Activated CD8-positive, alpha-beta memory T cell treated with anti-CD3 and anti-CD28 coated beads, Interleukin-2, amount 50 U/mL, for 24 hours (primary cell): Measurements from ENCODE around the gene C2CD4D.
A peak's percentile ranks its signal among the peaks of the same experiment; 100 is the strongest.

Source experiments
- DNase-seq: peaks from one replicate; pipeline ENCODE4 v3.0.0-alpha.2; 2020; ENCODE audit errors: extremely low read depth

The C2CD4D gene

GRCh38 chr1:151790071-151790939, 49.3 kb downstream of the C2CD4D start, which contains the start of gene TDRKH:
TSS of gene TDRKH (minus strand) at chr1:151790500. CDS start at chr1:151783022, 7,478 bp downstream.
- peak; percentile 96 for DNase-seq
